Hepatocyte (in vitro differentiated cells): ENCODE data around the gene NCF4. TPM values are rescaled to one million over a fixed set of nuclear protein-coding genes. Genes with fewer than 3 reads are reported as not detected.

Source experiments
- DNase-seq: peaks from one replicate; pipeline ENCODE4 v3.0.0-alpha.2; 2016; ENCODE audit warnings: low spot score
- H2AFZ ChIP-seq: fragments of 200-600 bp; sonication (generic); 2 replicates; pipeline ENCODE4 v1.6.0; 2016; ENCODE audit warnings: antibody characterized with exemption, mild to moderate bottlenecking
- H3K27ac ChIP-seq: fragments of 200-600 bp; sonication (generic); 2 replicates; pipeline ENCODE4 v1.5.1; 2016; ENCODE audit warnings: mild to moderate bottlenecking
- H3K27me3 ChIP-seq: fragments of 200-600 bp; sonication (generic); 2 replicates; pipeline ENCODE4 v1.6.1; 2016
- H3K36me3 ChIP-seq: fragments of 200-600 bp; sonication (generic); replicated peaks from 2 replicates; pipeline ENCODE4 v1.5.1; 2016; ENCODE audit warnings: low read depth; ENCODE audit not compliant: insufficient read depth
- H3K4me1 ChIP-seq: fragments of 200-600 bp; sonication (generic); 2 replicates; pipeline ENCODE4 v1.5.1; 2016; ENCODE audit warnings: mild to moderate bottlenecking, moderate library complexity; ENCODE audit not compliant: insufficient read depth
- H3K4me2 ChIP-seq: fragments of 200-600 bp; sonication (generic); 2 replicates; pipeline ENCODE4 v1.6.0; 2016
- H3K4me3 ChIP-seq: fragments of 200-600 bp; sonication (generic); 2 replicates; pipeline ENCODE4 v1.5.1; 2016; ENCODE audit warnings: mild to moderate bottlenecking
- H3K79me2 ChIP-seq: fragments of 200-600 bp; sonication (generic); 2 replicates; pipeline ENCODE4 v1.6.0; 2017; ENCODE audit warnings: mild to moderate bottlenecking
- H3K9me2 ChIP-seq: fragments of 200-600 bp; sonication (generic); replicated peaks from 2 replicates; pipeline ENCODE4 v1.6.0; 2017; ENCODE audit warnings: mild to moderate bottlenecking; ENCODE audit not compliant: insufficient read depth
- H3K9me3 ChIP-seq: fragments of 200-600 bp; sonication (generic); 2 replicates; pipeline ENCODE4 v1.5.1; 2016; ENCODE audit warnings: low read depth, mild to moderate bottlenecking
- H4K20me1 ChIP-seq: fragments of 200-600 bp; sonication (generic); 2 replicates; pipeline ENCODE4 v1.6.0; 2016; ENCODE audit warnings: mild to moderate bottlenecking; ENCODE audit not compliant: insufficient read depth, poor library complexity, severe bottlenecking
- CTCF ChIP-seq: fragments of 200-600 bp; sonication (generic); IDR thresholded peaks from 2 replicates; pipeline ENCODE4 v1.5.1; 2016; ENCODE audit warnings: antibody characterized with exemption, mild to moderate bottlenecking; ENCODE audit not compliant: poor library complexity
- EZH2 ChIP-seq: fragments of 200-600 bp; sonication (generic); IDR thresholded peaks from 2 replicates; pipeline ENCODE4 v1.6.1; 2016; ENCODE audit warnings: antibody characterized with exemption, mild to moderate bottlenecking, borderline replicate concordance
- EZH2phosphoT487 ChIP-seq: fragments of 200-600 bp; sonication (generic); IDR thresholded peaks from one replicate; pipeline ENCODE4 v1.6.1; 2018; ENCODE audit warnings: antibody characterized with exemption, mild to moderate bottlenecking, low read depth, moderate library complexity; ENCODE audit not compliant: unreplicated experiment, severe bottlenecking
- WGBS: methylation state at CpG from one replicate; pipeline ENCODE4 v1.1.6; 2016; ENCODE audit warnings: low lambda C conversion rate; ENCODE audit errors: missing lambda C conversion rate; 5-methylcytosine and 5-hydroxymethylcytosine counted together
- polyA plus RNA-seq: library from polyadenylated mRNA; unstranded; fragments of >200 nt; fragmentation: Nextera tagmentation; extraction: Ambion mirVana; gene quantifications from 2 replicates; pipeline ENCODE4 v1.2.1, GENCODE V29; 2016
- total RNA-seq: library from RNA; depleted of rRNA; stranded (reverse); fragments of >200 nt; gene quantifications from 2 replicates; pipeline ENCODE4 v1.2.3, GENCODE V29; 2014

Gene NCF4
- total and polyA plus RNA-seq, 2 experiments from 2014 or later = 0.37 to 0.54 TPM

- Histone ChIP-seq H3K9me3 (no peaks in the 10 kb centered on the region), H3K27ac (no peak overlapping the region), H3K27me3 (peaks cover 5% of the 10 kb centered on the region), H4K20me1 (no peaks in the 10 kb centered on the region), H3K79me2 (no peaks in the 10 kb centered on the region), H3K9me2 (no peaks in the 10 kb centered on the region), H3K4me2 (no peak overlapping the region), H3K4me1 (no peaks in the 10 kb centered on the region), H3K4me3 (no peak overlapping the region), H3K36me3 (no peaks in the 10 kb centered on the region), H2AFZ (no peak overlapping the region)
- no peak for DNase-seq
- TF ChIP-seq EZH2 = no peak
- no peak for TF ChIP-seq EZH2phosphoT487
- no peak for TF ChIP-seq CTCF
These were observed 49.7 kb downstream of the NCF4 start for GRCh38 chr22:36910461-36910860.

GRCh38 chr22:36911887-36912661 lies 51.3 kb downstream of the NCF4 start:
- H3K9me2 ChIP-seq = no peaks in the 10 kb centered on the region
- H3K4me3 ChIP-seq = no peak overlapping the region
- peaks cover 5% of the 10 kb centered on the region for H3K27me3 ChIP-seq
- H2AFZ ChIP-seq = no peak overlapping the region
- no peaks in the 10 kb centered on the region for H3K36me3 ChIP-seq
- H3K27ac ChIP-seq = no peak overlapping the region
- no peak for DNase-seq
- TF ChIP-seq CTCF (no peak), EZH2 (no peak), EZH2phosphoT487 (no peak)
- H3K4me2 ChIP-seq = no peak overlapping the region
- no peaks in the 10 kb centered on the region for H3K9me3 ChIP-seq
- WGBS = 45% methylated on average over 13 of the region's 13 CpGs
- H4K20me1 ChIP-seq = no peaks in the 10 kb centered on the region
- H3K4me1 ChIP-seq = no peaks in the 10 kb centered on the region
- H3K79me2 ChIP-seq = no peaks in the 10 kb centered on the region

GRCh38 chr22:36912694-36913426 lies 52.1 kb downstream of the NCF4 start:
- WGBS = 92% methylated on average over 8 of the region's 8 CpGs
- H3K9me2 ChIP-seq = no peaks in the 10 kb centered on the region
- H3K27me3 ChIP-seq = peaks cover 5% of the 10 kb centered on the region
- no peak overlapping the region for H3K4me2 ChIP-seq
- no peak for TF ChIP-seq CTCF
- no peaks in the 10 kb centered on the region for H3K9me3 ChIP-seq
- no peaks in the 10 kb centered on the region for H3K79me2 ChIP-seq
- DNase-seq = no peak
- H3K4me3 ChIP-seq = no peak overlapping the region
- H3K27ac ChIP-seq = no peak overlapping the region
- H3K4me1 ChIP-seq = no peaks in the 10 kb centered on the region
- no peak overlapping the region for H2AFZ ChIP-seq
- no peaks in the 10 kb centered on the region for H3K36me3 ChIP-seq
- no peaks in the 10 kb centered on the region for H4K20me1 ChIP-seq
